Measurements from ENCODE around the gene EFHC1.

The EFHC1 gene

DNA sequence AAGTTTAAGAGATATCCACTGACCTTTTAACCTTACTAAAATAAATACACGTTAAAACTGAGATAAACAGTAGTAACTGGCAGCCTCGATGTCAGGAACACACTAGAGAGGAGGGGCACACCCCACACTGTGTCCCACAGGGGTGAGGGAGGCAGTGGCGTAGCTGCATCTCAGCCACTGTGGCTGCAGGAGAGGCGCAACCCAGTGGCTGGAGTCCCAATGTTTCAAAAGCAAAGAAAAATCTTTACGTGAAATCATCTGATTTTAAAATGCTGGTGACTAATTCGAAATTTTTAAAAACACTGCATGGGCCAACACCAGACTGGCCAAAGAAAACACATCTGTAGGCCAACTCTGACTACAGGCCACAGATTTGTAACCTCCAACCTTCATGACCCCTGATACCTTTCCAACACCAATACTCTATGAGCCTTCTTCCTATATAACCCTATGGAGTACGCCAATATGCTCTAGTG lies 102.0 kb downstream of the EFHC1 start:
- DNase-seq = no peak

DNA sequence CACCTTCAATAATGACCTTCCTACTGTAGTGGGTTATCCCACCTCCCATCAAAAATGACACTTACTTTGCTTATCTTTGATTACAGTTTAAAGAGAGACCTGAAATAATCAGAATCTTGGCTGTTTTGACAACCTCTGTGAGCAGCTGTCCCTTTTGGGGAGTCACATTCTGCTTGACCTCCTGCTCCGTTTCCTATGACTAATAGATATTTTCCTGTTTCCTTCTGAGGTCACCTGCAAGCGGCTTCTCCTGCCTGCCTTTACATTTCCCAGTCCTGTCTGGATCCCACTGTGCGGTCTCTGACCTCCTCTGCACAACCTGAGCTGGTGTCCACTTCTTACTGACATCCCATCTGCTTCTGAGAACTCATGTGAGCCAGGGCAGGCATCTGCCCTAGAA lies 102.5 kb downstream of the EFHC1 start:
- DNase-seq = no peak

DNA sequence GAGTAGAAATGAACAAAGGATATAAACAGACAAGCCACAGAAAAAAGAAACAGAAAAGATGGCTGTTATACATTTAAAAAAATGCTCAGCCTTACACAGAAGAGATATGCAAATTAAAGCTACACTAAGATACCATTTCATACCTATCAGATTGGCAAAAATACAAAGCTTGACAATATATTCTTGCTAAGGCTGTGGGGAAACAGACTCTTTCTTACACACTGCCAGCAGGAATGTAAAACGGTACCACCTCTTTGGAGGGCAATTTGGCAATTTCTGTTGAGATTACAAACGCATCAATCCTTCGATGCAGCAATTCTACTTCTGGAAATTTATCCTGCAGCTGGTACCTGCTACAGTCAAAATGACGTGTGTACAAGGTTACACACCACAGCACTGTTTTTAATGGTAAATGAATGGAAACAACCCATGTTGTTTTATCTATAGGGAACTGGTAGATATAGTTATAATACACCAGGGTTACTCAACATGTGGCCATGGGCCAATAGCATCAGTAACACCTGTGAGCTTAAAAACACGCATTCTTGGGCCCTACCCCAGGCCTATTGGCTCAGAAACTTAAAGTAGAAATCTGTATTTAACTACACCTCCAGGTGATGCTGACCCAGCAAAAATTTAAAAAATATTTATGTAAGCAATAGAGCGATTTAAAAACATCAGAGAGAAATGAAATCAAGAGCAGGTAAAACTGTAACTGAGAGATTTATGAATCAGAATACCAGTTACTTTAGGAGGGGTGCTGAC lies 103.4 kb downstream of the EFHC1 start:
- no peak for DNase-seq

DNA sequence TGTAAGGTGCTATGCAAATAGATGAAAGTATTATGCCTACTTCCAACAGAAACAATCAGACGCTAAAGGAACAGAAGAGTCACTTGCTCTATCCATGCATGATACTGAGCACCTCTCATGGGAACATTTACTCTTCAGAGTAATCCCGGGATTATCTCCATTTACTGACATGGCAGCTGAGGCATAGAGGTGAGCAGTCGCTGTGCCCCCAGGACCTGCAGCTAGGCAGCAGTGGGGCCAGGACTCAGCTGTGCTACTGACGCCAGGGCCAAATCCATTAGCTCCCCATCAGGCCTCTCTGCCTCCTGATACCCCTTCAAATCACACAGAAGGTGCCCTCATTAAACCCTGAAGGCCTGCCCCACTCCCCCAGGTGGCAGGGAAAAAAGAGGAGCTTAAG lies 104.8 kb downstream of the EFHC1 start:
- DNase-seq = no peak

DNA sequence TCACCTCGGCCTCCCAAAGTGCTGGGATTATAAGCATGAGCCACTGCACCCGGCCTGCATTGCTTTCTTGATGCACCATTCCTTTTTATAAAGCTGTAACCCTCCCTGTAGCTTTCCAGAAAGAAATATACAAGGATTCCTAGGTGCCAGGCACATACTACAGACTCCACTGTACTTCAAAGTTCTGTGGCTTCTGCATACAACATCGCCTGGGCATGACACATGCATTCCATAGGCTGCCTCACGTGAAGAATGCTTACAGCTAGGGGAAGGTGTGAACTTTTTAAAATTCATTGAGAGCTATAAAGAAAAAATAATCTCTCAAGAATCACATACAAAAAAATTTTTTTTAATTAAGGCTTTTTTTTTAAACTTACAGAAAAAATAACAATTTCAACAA lies 106.5 kb downstream of the EFHC1 start:
- no peak for DNase-seq

- DNase-seq = no peak
These were observed 107.3 kb downstream of the EFHC1 start for GRCh38 chr6:52527436-52527835.

GRCh38 chr6:52529311-52529710 lies 109.2 kb downstream of the EFHC1 start:
- DNase-seq = no peak

- no peak for DNase-seq
These were observed 110.2 kb downstream of the EFHC1 start for GRCh38 chr6:52530351-52530750.

- DNase-seq = no peak
These were observed 111.3 kb downstream of the EFHC1 start for GRCh38 chr6:52531396-52531795.

- DNase-seq = no peak
These were observed 111.7 kb downstream of the EFHC1 start for GRCh38 chr6:52531834-52532233.

DNA sequence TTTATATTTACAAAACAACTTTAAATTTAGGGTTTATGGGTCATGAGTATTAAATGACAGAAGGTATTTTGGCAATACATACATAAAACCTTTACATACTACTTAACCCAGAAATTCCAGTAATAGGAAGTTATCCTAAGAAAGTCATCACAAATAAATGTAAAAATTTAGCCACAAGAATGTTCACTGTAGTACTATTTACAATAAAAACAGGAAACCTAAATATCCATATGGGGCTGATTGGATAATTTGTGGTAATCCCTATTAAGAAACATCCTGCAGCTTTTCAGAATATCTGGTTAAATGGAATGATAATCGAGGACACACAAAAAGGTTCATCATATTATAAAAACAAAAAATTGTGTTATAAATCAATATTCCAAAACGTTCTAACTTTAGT lies 112.3 kb downstream of the EFHC1 start:
- no peak for DNase-seq

DNA sequence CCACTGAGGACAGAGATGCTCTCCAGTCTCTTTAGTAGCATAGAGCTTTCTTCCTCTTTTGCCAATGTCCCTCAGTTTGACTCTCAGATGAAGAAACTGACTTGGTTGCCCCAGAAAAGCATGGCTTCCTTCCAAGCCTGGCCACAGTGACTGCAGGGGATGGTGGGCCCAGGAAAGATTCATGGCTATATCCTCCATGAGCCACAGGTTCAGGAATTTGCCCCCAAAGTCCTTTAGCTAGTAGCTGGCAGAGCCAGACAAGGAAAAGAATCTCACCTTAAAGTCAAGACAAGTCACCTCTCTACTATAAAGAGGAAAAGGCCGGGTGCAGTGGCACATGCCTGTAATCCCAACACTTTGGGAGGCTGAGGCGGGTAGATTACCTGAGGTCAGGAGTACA lies 113.3 kb downstream of the EFHC1 start:
- no peak for DNase-seq

GRCh38 chr6:52534363-52534762 lies 114.2 kb downstream of the EFHC1 start:
- DNase-seq = no peak

DNA sequence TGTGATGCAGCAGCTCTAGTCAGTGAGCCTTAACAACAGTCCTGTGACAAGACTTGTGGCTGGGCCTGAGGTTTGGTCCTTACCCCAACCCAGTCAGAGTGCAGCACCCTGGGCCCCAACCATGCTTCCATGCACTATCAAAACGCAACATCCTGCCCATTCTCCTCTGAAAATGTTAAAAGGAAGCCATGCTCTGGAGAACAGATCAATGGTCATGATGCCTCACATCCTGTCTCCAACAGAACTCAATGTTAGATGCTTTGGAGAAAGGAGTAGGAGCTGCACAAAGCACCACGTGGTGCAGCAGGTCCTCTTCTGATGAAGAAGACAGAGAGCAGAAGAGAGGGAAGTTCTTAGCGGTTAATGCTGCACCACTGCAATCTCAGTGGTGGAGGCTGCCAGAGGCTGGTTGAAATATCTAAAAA lies 114.8 kb downstream of the EFHC1 start:
- DNase-seq = no peak

- DNase-seq = no peak
These were observed 115.7 kb downstream of the EFHC1 start for GRCh38 chr6:52535711-52536423.

DNA sequence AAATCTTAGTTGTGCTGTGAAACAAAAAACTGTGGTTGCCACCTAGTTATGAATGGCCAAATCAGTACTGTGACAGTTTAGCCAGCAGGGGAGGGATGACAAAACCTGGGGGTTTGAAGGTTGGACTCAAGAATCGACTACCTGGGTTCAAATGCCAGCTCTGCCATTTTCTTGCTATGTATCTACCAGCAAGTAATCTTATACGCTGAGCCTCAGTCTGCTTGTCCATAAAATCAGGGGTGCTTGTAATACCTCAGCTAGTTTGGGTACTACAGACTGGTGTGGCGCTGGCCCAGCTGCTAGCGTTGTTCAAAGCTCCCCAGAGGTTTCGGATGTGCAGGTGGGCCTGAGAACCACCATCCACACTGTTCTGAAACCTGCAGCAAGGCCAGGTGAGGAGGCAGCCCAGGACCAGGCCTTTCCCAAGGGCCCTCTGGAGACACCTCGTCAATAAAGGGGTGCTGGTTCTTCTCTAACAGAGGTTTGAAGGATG lies 116.3 kb downstream of the EFHC1 start:
- DNase-seq = no peak

GRCh38 chr6:52537001-52537753 lies 117.0 kb downstream of the EFHC1 start:
- DNase-seq = no peak

- no peak for DNase-seq
These were observed 118.2 kb downstream of the EFHC1 start for GRCh38 chr6:52538252-52538900.

DNA sequence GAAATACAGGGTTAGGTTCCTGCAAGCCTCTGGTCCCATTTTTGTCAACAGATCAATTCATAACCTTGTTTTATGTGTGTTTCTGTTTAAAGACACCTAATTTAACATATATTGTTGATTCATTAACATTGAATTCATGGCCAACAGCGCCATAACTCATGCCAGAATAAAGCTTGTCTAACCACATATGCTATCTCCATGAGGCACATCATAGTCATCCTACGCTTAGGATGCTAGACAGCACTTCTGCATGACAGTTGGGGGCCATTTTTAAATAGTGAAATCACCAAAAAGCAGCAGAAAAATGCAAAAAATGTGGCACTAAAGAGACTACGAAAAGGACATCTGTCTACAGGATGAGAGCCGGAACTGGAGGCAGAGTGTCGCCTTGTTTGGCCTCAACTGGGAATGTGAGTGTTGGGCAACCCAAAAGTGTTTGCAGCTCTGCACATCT lies 118.8 kb downstream of the EFHC1 start:
- DNase-seq = no peak

GRCh38 chr6:52539607-52540006 lies 119.5 kb downstream of the EFHC1 start:
- DNase-seq = no peak

DNA sequence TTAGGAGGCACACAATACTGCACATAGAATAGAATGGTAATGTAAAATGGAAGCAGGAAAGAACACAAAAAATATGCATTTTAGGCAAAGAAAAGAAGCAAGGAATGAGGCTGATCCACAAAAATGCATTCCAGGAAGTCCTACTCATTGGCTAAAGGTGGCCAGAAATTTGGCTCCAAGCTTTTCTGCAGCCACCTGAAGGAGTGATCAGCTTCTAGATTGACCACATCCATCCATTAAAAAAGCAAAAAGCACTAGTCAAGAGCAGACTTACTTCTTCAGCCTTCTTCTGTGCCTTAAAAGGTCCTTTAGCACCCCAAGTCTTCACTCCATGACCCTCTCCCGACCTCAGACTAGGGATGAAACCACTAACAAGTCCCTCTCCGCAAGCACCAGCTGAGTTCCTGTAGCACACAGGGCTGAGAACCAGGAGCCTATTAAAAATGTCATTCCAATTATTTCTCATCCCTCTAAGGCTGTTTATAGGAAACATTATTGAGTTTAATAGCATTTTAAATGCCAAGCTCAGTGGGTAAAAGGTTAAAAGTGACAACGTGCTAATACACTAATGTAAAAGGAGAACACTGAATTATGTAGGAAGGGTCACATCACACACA lies 120.3 kb downstream of the EFHC1 start:
- no peak for DNase-seq

- no peak for DNase-seq
These were observed 121.0 kb downstream of the EFHC1 start for GRCh38 chr6:52541135-52541534.
